ENCODE results near the gene MINDY3. TPM values are rescaled to one million over a fixed set of nuclear protein-coding genes. Genes with fewer than 3 reads are reported as not detected.

The MINDY3 gene
- total RNA-seq, result 19.5 and 22.3 TPM in 2 replicates

DNA sequence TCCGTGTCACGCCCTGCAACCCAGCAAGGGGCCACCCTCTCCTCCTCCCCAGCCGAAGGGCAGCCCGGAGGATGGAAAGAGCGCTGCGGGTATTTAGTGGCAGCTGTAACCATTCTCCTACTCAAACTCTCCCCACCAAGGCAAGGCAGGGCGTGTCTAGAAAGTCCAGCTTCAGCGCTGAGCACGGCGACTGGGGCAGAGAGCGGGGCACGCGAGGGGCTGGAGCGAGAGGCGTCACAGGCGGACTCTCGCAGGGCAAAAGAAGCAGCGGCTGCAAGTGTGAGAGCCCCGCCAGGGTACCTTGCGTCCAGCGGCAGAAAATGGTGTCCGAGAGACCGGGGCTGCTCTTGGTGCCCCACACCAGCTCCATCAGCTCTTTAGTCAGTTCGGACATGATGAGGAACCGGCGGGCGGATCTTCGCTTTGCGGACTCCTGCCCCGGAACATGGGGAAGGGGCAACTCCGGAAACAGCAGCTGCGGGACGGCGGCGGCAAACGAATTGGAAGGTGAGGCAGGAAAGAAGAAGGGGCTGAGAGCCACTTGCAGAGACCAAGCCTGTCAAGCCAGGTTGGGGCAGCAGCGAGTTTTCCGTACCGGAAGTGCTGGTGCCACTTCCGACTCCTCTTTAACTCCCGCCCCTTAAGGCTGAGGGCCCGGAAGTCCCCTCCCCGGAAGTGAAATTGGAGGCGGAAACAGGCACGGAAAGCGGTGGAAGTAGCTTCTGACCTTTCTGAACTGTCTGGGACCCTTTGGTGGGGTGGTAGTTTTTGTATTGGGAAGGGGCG, at the start of gene MINDY3:
MINDY3 (minus strand) TSS at position 602 of the 786 bp plus-strand sequence; CDS start at position 394, 208 bp downstream.

Other genes starting within 250 kb of the MINDY3 start
- 2.4 and 10.9 TPM in 2 replicates for gene ITGA8, start 140.6 kb downstream of the MINDY3 start, total RNA-seq

Data from dermis lymphatic vessel endothelial cell (primary cell).